ENCODE data around the gene SIVA1. TPM values are rescaled to one million over a fixed set of nuclear protein-coding genes. Genes with fewer than 3 reads are reported as not detected.
A peak's percentile ranks its signal among the peaks of the same experiment; 100 is the strongest.

Gene SIVA1
- total and polyA plus RNA-seq, 9 of the 15 experiments (the other 6 are each of a cell fraction or from before 2014, with no cell fraction given), result 4.2 to 186 (median 54.2) TPM

DNA sequence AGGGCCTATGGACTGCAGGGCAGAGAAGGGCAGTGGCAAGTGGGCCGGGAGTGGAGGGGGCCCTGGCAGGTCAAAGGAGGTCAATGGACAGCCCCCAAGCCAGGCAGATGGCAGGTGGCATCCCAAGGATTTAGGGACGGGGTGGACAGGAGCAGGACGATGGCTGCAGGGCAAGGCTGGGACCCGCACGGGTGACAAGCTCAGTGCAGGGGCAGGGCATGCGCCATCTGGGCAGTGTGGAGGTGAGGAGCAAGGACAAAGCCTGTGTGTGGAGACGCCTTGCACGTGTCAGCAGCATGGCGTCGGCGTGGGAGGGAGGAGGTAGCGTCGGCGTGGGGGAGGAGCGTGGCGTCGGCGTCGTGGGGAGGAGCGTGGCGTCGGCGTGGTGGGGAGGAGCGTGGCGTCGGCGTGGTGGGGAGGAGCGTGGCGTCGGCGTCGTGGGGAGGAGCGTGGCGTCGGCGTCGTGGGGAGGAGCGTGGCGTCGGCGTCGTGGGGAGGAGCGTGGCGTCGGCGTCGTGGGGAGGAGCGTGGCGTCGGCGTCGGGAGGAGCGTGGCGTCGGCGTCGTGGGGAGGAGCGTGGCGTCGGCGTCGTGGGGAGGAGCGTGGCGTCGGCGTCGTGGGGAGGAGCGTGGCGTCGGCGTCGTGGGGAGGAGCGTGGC is 23.6 kb upstream of the SIVA1 start (continued):
- TF ChIP-seq, protein P1, sequence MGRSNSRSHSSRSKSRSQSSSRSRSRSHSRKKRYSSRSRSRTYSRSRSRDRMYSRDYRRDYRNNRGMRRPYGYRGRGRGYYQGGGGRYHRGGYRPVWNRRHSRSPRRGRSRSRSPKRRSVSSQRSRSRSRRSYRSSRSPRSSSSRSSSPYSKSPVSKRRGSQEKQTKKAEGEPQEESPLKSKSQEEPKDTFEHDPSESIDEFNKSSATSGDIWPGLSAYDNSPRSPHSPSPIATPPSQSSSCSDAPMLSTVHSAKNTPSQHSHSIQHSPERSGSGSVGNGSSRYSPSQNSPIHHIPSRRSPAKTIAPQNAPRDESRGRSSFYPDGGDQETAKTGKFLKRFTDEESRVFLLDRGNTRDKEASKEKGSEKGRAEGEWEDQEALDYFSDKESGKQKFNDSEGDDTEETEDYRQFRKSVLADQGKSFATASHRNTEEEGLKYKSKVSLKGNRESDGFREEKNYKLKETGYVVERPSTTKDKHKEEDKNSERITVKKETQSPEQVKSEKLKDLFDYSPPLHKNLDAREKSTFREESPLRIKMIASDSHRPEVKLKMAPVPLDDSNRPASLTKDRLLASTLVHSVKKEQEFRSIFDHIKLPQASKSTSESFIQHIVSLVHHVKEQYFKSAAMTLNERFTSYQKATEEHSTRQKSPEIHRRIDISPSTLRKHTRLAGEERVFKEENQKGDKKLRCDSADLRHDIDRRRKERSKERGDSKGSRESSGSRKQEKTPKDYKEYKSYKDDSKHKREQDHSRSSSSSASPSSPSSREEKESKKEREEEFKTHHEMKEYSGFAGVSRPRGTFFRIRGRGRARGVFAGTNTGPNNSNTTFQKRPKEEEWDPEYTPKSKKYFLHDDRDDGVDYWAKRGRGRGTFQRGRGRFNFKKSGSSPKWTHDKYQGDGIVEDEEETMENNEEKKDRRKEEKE (IDR thresholded peaks at IDR 0.05; ENCODE audit: borderline replicate concordance in 1 of 2, control insufficient read depth in 1 of 2, low read depth in 2 of 2, low read length in 1 of 2), result peak in 1 of 2 experiments; percentile 83; a peak in 1 of 4 replicates
- TF ChIP-seq CTCFL (IDR thresholded peaks at IDR 0.05; ENCODE audit: borderline replicate concordance, insufficient read depth, low read depth, low read length, poor library complexity, severe bottlenecking), result peak; percentile 7
- peak; percentile 68 for TF ChIP-seq HMGN3 (IDR thresholded peaks at IDR 0.05; ENCODE audit: borderline replicate concordance, extremely low read depth, insufficient read length, low read depth, low read length)
- peak; percentile 44; the same call in 1 of the 2 replicates for TF ChIP-seq DMBX1 (CRISPR knock-in tag; IDR thresholded peaks at IDR 0.05; ENCODE audit: borderline replicate concordance)
- TF ChIP-seq, protein P2, sequence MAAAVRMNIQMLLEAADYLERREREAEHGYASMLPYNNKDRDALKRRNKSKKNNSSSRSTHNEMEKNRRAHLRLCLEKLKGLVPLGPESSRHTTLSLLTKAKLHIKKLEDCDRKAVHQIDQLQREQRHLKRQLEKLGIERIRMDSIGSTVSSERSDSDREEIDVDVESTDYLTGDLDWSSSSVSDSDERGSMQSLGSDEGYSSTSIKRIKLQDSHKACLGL (CRISPR knock-in tag; IDR thresholded peaks at IDR 0.05; ENCODE audit: borderline replicate concordance, poor library complexity, severe bottlenecking), result peak; percentile 35
- TF ChIP-seq VEZF1 (CRISPR knock-in tag; IDR thresholded peaks at IDR 0.05), result peak; percentile 84
- peak; percentile 30 for TF ChIP-seq PHF20 (IDR thresholded peaks at IDR 0.05; ENCODE audit: partially characterized antibody)
- TF ChIP-seq, protein P3, sequence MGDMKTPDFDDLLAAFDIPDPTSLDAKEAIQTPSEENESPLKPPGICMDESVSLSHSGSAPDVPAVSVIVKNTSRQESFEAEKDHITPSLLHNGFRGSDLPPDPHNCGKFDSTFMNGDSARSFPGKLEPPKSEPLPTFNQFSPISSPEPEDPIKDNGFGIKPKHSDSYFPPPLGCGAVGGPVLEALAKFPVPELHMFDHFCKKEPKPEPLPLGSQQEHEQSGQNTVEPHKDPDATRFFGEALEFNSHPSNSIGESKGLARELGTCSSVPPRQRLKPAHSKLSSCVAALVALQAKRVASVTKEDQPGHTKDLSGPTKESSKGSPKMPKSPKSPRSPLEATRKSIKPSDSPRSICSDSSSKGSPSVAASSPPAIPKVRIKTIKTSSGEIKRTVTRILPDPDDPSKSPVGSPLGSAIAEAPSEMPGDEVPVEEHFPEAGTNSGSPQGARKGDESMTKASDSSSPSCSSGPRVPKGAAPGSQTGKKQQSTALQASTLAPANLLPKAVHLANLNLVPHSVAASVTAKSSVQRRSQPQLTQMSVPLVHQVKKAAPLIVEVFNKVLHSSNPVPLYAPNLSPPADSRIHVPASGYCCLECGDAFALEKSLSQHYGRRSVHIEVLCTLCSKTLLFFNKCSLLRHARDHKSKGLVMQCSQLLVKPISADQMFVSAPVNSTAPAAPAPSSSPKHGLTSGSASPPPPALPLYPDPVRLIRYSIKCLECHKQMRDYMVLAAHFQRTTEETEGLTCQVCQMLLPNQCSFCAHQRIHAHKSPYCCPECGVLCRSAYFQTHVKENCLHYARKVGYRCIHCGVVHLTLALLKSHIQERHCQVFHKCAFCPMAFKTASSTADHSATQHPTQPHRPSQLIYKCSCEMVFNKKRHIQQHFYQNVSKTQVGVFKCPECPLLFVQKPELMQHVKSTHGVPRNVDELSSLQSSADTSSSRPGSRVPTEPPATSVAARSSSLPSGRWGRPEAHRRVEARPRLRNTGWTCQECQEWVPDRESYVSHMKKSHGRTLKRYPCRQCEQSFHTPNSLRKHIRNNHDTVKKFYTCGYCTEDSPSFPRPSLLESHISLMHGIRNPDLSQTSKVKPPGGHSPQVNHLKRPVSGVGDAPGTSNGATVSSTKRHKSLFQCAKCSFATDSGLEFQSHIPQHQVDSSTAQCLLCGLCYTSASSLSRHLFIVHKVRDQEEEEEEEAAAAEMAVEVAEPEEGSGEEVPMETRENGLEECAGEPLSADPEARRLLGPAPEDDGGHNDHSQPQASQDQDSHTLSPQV (IDR thresholded peaks at IDR 0.05), result peak; percentile 94
- peak; percentile 91; the same call in 1 of the 2 replicates for TF ChIP-seq ZNF282 (CRISPR knock-in tag; IDR thresholded peaks at IDR 0.05)
- TF ChIP-seq SMARCA5 (IDR thresholded peaks at IDR 0.05), result peak; percentile 70; the same call in 1 of the 2 replicates
- TF ChIP-seq EHMT2 (IDR thresholded peaks at IDR 0.05), result peak; percentile 46; the same call in 1 of the 2 replicates
- peak; percentile 60 to 75 for TF ChIP-seq MAZ (CRISPR knock-in tag; conservative IDR thresholded peaks at IDR 0.05 in 1 of 2, IDR thresholded peaks at IDR 0.05 in 1 of 2)

All from K562 (cell line).